ENCODE data around the gene AGXT. TPM values are rescaled to one million over a fixed set of nuclear protein-coding genes. Genes with fewer than 3 reads are reported as not detected.

The AGXT gene
- total RNA-seq, 2 donors from 2014 or later: not detected

- Mint-ChIP-seq H3K36me3 (no peaks in the 10 kb centered on the region), H3K27ac (no peak overlapping the region), H3K9me3 (no peaks in the 10 kb centered on the region)
- peak; percentile 58 to 75 for ATAC-seq
- DNase-seq (ENCODE audit: low spot score in 2 of 2): peak in 1 of 2 donors; percentile 86
These were observed 45.4 kb downstream of the AGXT start for GRCh38 chr2:240913810-240914644.

- DNase-seq (ENCODE audit: low spot score in 2 of 2) (no peak), ATAC-seq (peak in 1 of 2 donors; percentile 25)
- no peak overlapping the region for H3K27ac Mint-ChIP-seq
- no peaks in the 10 kb centered on the region for H3K9me3 Mint-ChIP-seq
- H3K36me3 Mint-ChIP-seq: no peaks in the 10 kb centered on the region
These were observed 46.3 kb downstream of the AGXT start for GRCh38 chr2:240914645-240915525.

GRCh38 chr2:240915526-240916341 lies 47.1 kb downstream of the AGXT start:
- peak in 1 of 2 donors; percentile 50 for DNase-seq (ENCODE audit: low spot score in 2 of 2)
- Mint-ChIP-seq H3K27ac (no peak overlapping the region), H3K9me3 (no peaks in the 10 kb centered on the region), H3K36me3 (no peaks in the 10 kb centered on the region)
- ATAC-seq: no peak

GRCh38 chr2:240916571-240917008 lies 48.0 kb downstream of the AGXT start:
- ATAC-seq: no peak
- peak in 1 of 2 donors; percentile 38 for DNase-seq (ENCODE audit: low spot score in 2 of 2)
- H3K36me3 Mint-ChIP-seq: no peaks in the 10 kb centered on the region
- H3K9me3 Mint-ChIP-seq: no peaks in the 10 kb centered on the region
- no peak overlapping the region for H3K27ac Mint-ChIP-seq

GRCh38 chr2:240917009-240917683 lies 48.5 kb downstream of the AGXT start:
- DNase-seq (ENCODE audit: low spot score in 2 of 2): peak in 1 of 2 donors; percentile 47
- ATAC-seq: no peak
- Mint-ChIP-seq H3K27ac (no peak overlapping the region), H3K36me3 (no peaks in the 10 kb centered on the region), H3K9me3 (no peaks in the 10 kb centered on the region)

GRCh38 chr2:240917684-240918257 lies 49.1 kb downstream of the AGXT start:
- H3K36me3 Mint-ChIP-seq: no peaks in the 10 kb centered on the region
- ATAC-seq (no peak), DNase-seq (ENCODE audit: low spot score in 2 of 2) (peak in 1 of 2 donors; percentile 47)
- no peak overlapping the region for H3K27ac Mint-ChIP-seq
- H3K9me3 Mint-ChIP-seq: no peaks in the 10 kb centered on the region

- H3K9me3 Mint-ChIP-seq: no peaks in the 10 kb centered on the region
- H3K36me3 Mint-ChIP-seq: no peaks in the 10 kb centered on the region
- ATAC-seq (no peak), DNase-seq (ENCODE audit: low spot score in 2 of 2) (peak in 1 of 2 donors; percentile 49)
- H3K27ac Mint-ChIP-seq: no peak overlapping the region
These were observed 49.9 kb downstream of the AGXT start for GRCh38 chr2:240918258-240919091.

GRCh38 chr2:240919161-240919781 lies 50.6 kb downstream of the AGXT start:
- Mint-ChIP-seq H3K9me3 (no peaks in the 10 kb centered on the region), H3K27ac (no peak overlapping the region), H3K36me3 (no peaks in the 10 kb centered on the region)
- DNase-seq (ENCODE audit: low spot score in 2 of 2) (no peak), ATAC-seq (no peak)

GRCh38 chr2:240919786-240920782 lies 51.5 kb downstream of the AGXT start:
- Mint-ChIP-seq H3K9me3 (no peaks in the 10 kb centered on the region), H3K36me3 (no peaks in the 10 kb centered on the region), H3K27ac (no peak overlapping the region)
- no peak for ATAC-seq
- DNase-seq (ENCODE audit: low spot score in 2 of 2): peak in 1 of 2 donors; percentile 50

- no peaks in the 10 kb centered on the region for H3K9me3 Mint-ChIP-seq
- no peaks in the 10 kb centered on the region for H3K36me3 Mint-ChIP-seq
- no peak for DNase-seq (ENCODE audit: low spot score in 2 of 2)
- no peak overlapping the region for H3K27ac Mint-ChIP-seq
- ATAC-seq: no peak
These were observed 52.2 kb downstream of the AGXT start for GRCh38 chr2:240920783-240921231.

- Mint-ChIP-seq H3K27ac (no peak overlapping the region), H3K9me3 (no peaks in the 10 kb centered on the region), H3K36me3 (no peaks in the 10 kb centered on the region)
- no peak for ATAC-seq
- no peak for DNase-seq (ENCODE audit: low spot score in 2 of 2)
These were observed 52.8 kb downstream of the AGXT start for GRCh38 chr2:240921311-240921994.

GRCh38 chr2:240921995-240922244 lies 53.3 kb downstream of the AGXT start:
- DNase-seq (ENCODE audit: low spot score in 2 of 2) (no peak), ATAC-seq (no peak)
- Mint-ChIP-seq H3K27ac (no peak overlapping the region), H3K36me3 (no peaks in the 10 kb centered on the region), H3K9me3 (no peaks in the 10 kb centered on the region)

- H3K9me3 Mint-ChIP-seq: no peaks in the 10 kb centered on the region
- no peak overlapping the region for H3K27ac Mint-ChIP-seq
- ATAC-seq: no peak
- peak in 1 of 2 donors; percentile 53 for DNase-seq (ENCODE audit: low spot score in 2 of 2)
- no peaks in the 10 kb centered on the region for H3K36me3 Mint-ChIP-seq
These were observed 53.8 kb downstream of the AGXT start for GRCh38 chr2:240922245-240922981.
